HG02588 (cell line): Measurements from ENCODE around the gene LRP5.

ENCODE experiments used
- ATAC-seq: cut with Tn5 transposase; IDR thresholded peaks from one replicate; pipeline ENCODE4 v1.9.1; 2021; ENCODE audit warnings: mild to moderate bottlenecking, moderate library complexity; ENCODE audit not compliant: unreplicated experiment

Gene LRP5

DNA sequence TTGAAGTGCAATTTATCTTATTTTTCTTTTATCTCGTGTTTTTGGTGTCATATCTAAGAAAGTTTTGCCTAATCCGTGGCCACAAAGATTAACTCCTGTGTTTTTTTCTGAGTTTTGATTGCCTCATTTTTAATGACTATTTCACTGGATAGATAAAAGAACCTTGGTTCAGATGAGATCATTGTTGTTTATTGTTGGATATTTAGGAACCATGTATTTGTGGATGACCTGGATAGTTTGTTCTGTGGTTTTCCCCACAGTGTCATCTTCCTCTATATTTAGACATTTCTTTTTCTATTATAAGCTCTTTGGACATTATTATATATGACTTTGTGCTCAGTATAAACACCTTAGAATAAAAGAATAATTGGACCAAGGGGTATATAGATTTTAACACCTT lies 185.4 kb downstream of the LRP5 start:
- ATAC-seq: no peak

DNA sequence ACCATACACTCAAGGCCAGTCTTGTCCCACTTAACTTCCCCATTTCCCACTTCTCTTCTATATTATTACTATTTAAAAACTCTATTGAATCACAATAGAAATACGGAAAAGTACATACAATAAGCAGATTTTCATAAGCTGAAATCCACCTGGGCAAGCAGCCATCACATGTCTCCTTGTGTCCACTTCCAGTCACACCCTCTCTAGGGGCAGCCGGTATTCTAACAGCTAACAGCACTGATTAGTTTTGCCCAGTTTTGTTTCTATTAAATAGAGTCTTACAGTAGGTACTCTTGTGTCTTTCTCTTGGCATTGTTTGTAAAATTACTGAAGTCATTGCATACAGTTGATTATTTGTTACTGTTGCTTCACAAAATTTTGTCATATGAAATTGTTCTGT lies 185.9 kb downstream of the LRP5 start:
- no peak for ATAC-seq
